Panc1 (cell line): ENCODE results near the gene TMIGD1.

ENCODE experiments used
- POLR2AphosphoS5 ChIP-seq: IDR thresholded peaks from 2 replicates; pipeline ENCODE4 v1.6.1; 2012; ENCODE audit warnings: mild to moderate bottlenecking, low read depth, low read length, moderate library complexity
- SIN3A ChIP-seq: IDR thresholded peaks from 2 replicates; pipeline ENCODE4 v1.6.1; 2012; ENCODE audit warnings: low read depth, mild to moderate bottlenecking, low read length, moderate library complexity, borderline replicate concordance; ENCODE audit not compliant: insufficient read depth
- TCF7L2 ChIP-seq: IDR thresholded peaks from 2 replicates; pipeline ENCODE4 v1.6.1; 2011; ENCODE audit warnings: mild to moderate bottlenecking, low read depth, low read length, inconsistent platforms
- TF ChIP-seq, protein P1 (sequence below): fragments of 450-650 bp; IDR thresholded peaks from 2 replicates; pipeline ENCODE4 v1.5.1; 2017; ENCODE audit warnings: mild to moderate bottlenecking

GRCh38 chr17:30326809-30327208 is 7.0 kb downstream of the TMIGD1 start:
- TF ChIP-seq, protein P1, sequence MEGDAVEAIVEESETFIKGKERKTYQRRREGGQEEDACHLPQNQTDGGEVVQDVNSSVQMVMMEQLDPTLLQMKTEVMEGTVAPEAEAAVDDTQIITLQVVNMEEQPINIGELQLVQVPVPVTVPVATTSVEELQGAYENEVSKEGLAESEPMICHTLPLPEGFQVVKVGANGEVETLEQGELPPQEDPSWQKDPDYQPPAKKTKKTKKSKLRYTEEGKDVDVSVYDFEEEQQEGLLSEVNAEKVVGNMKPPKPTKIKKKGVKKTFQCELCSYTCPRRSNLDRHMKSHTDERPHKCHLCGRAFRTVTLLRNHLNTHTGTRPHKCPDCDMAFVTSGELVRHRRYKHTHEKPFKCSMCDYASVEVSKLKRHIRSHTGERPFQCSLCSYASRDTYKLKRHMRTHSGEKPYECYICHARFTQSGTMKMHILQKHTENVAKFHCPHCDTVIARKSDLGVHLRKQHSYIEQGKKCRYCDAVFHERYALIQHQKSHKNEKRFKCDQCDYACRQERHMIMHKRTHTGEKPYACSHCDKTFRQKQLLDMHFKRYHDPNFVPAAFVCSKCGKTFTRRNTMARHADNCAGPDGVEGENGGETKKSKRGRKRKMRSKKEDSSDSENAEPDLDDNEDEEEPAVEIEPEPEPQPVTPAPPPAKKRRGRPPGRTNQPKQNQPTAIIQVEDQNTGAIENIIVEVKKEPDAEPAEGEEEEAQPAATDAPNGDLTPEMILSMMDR: no peak
- TF ChIP-seq TCF7L2 (no peak), POLR2AphosphoS5 (no peak), SIN3A (no peak)
